Neural progenitor cell (in vitro differentiated cells): ENCODE measurements around the gene BLOC1S4. TPM values are rescaled to one million over a fixed set of nuclear protein-coding genes. Genes with fewer than 3 reads are reported as not detected.
A peak's percentile ranks its signal among the peaks of the same experiment; 100 is the strongest.

Source experiments
- DNase-seq: peaks from one replicate; pipeline ENCODE4 v3.0.0-alpha.2; 2016; ENCODE audit warnings: low spot score
- H2AFZ ChIP-seq: fragments of 200-600 bp; sonication (generic); replicated peaks from 2 replicates; pipeline ENCODE4 v1.6.1; 2016; ENCODE audit warnings: antibody characterized with exemption
- H3F3A ChIP-seq: fragments of 200-600 bp; sonication (generic); 2 replicates; pipeline ENCODE4 v1.6.1; 2016; ENCODE audit warnings: antibody characterized with exemption, low read depth
- H3K27ac ChIP-seq: fragments of 200-600 bp; sonication (generic); 2 replicates; pipeline ENCODE4 v1.5.1; 2016; ENCODE audit warnings: mild to moderate bottlenecking
- H3K27me3 ChIP-seq: fragments of 200-600 bp; sonication (generic); 2 replicates; pipeline ENCODE4 v1.6.1; 2016; ENCODE audit warnings: mild to moderate bottlenecking, moderate library complexity
- H3K36me3 ChIP-seq: fragments of 200-600 bp; sonication (generic); 2 replicates; pipeline ENCODE4 v1.5.1; 2016
- H3K4me1 ChIP-seq: fragments of 200-600 bp; sonication (generic); 2 replicates; pipeline ENCODE4 v1.6.1; 2016; ENCODE audit warnings: mixed run types
- H3K4me2 ChIP-seq: fragments of 200-600 bp; sonication (generic); 2 replicates; pipeline ENCODE4 v1.6.1; 2016
- H3K4me3 ChIP-seq: fragments of 200-600 bp; sonication (generic); 2 replicates; pipeline ENCODE4 v1.5.1; 2016
- H3K79me2 ChIP-seq: fragments of 200-600 bp; sonication (generic); 2 replicates; pipeline ENCODE4 v1.6.1; 2016; ENCODE audit warnings: low read depth
- H3K9ac ChIP-seq: fragments of 200-600 bp; sonication (generic); 2 replicates; pipeline ENCODE4 v1.6.1; 2016
- H3K9me3 ChIP-seq: fragments of 200-600 bp; sonication (generic); 2 replicates; pipeline ENCODE4 v1.5.1; 2016; ENCODE audit warnings: low read depth
- H4K20me1 ChIP-seq: fragments of 200-600 bp; sonication (generic); 2 replicates; pipeline ENCODE4 v1.6.1; 2016; ENCODE audit warnings: low read depth
- H3K27ac Mint-ChIP-seq: 3 replicates; pipeline ENCODE4 v1.8.0; 2021; ENCODE audit warnings: mixed read lengths
- H3K27me3 Mint-ChIP-seq: 2 replicates; pipeline ENCODE4 v1.8.0; 2022; ENCODE audit warnings: low read depth, mild to moderate bottlenecking, inconsistent platforms, moderate library complexity, mixed read lengths; ENCODE audit not compliant: insufficient read depth
- H3K36me3 Mint-ChIP-seq: 3 replicates; pipeline ENCODE4 v1.8.0; 2021; ENCODE audit warnings: mixed read lengths
- H3K4me1 Mint-ChIP-seq: 3 replicates; pipeline ENCODE4 v1.8.0; 2021; ENCODE audit warnings: mixed read lengths
- H3K4me3 Mint-ChIP-seq: 3 replicates; pipeline ENCODE4 v1.8.0; 2021; ENCODE audit warnings: mild to moderate bottlenecking, moderate library complexity, mixed read lengths
- H3K9me3 Mint-ChIP-seq: 3 replicates; pipeline ENCODE4 v1.8.0; 2020; ENCODE audit warnings: mixed read lengths
- CTCF ChIP-seq: fragments of 200-600 bp; sonication (generic); IDR thresholded peaks from 2 replicates; pipeline ENCODE4 v1.5.1; 2017; ENCODE audit warnings: antibody characterized with exemption, mild to moderate bottlenecking
- EZH2 ChIP-seq: fragments of 200-600 bp; sonication (generic); IDR thresholded peaks from 2 replicates; pipeline ENCODE4 v1.6.1; 2017; ENCODE audit warnings: antibody characterized with exemption, mild to moderate bottlenecking, moderate library complexity
- EZH2phosphoT487 ChIP-seq: fragments of 200-600 bp; sonication (generic); IDR thresholded peaks from 2 replicates; pipeline ENCODE4 v1.6.1; 2017; ENCODE audit warnings: antibody characterized with exemption
- total RNA-seq: library from RNA; depleted of rRNA; stranded (reverse); fragments of >200 nt; gene quantifications from 2 replicates; pipeline ENCODE4 v1.2.3, GENCODE V29; 2015; ENCODE audit warnings: low replicate concordance

Gene BLOC1S4
- total RNA-seq, 1 donor from 2014 or later: 10.5 TPM

- no peak overlapping the region for H3K4me3 ChIP-seq
- no peak for DNase-seq
- no peaks in the 10 kb centered on the region for H3K36me3 ChIP-seq
- peaks cover 17% of the 10 kb centered on the region for H3F3A ChIP-seq
- Mint-ChIP-seq H3K27ac (no peak overlapping the region), H3K4me1 (peaks cover 24% of the 10 kb centered on the region), H3K9me3 (no peaks in the 10 kb centered on the region), H3K4me3 (peak overlapping the region; percentile 48), H3K27me3 (peaks cover 4% of the 10 kb centered on the region), H3K36me3 (peaks cover 5% of the 10 kb centered on the region)
- H3K27me3 ChIP-seq: peaks cover 9% of the 10 kb centered on the region
- no peak for TF ChIP-seq EZH2
- no peak for TF ChIP-seq CTCF
- TF ChIP-seq EZH2phosphoT487: no peak
- peaks cover 24% of the 10 kb centered on the region for H4K20me1 ChIP-seq
- no peak overlapping the region for H3K4me2 ChIP-seq
- H3K79me2 ChIP-seq: peaks cover 25% of the 10 kb centered on the region
- no peak overlapping the region for H3K27ac ChIP-seq
- no peak overlapping the region for H2AFZ ChIP-seq
- no peak overlapping the region for H3K9ac ChIP-seq
- no peaks in the 10 kb centered on the region for H3K9me3 ChIP-seq
- H3K4me1 ChIP-seq: peaks cover 5% of the 10 kb centered on the region
These were observed 3.1 kb downstream of the BLOC1S4 start for GRCh38 chr4:6718932-6719610.

GRCh38 chr4:6719611-6720179, 3.7 kb downstream of the BLOC1S4 start:
- Histone ChIP-seq H4K20me1 (peaks cover 24% of the 10 kb centered on the region), H3K9me3 (no peaks in the 10 kb centered on the region), H3K9ac (no peak overlapping the region), H3K4me2 (no peak overlapping the region), H3K4me3 (no peak overlapping the region), H3F3A (peaks cover 17% of the 10 kb centered on the region), H3K36me3 (no peaks in the 10 kb centered on the region), H2AFZ (no peak overlapping the region), H3K79me2 (peaks cover 25% of the 10 kb centered on the region), H3K27ac (no peak overlapping the region), H3K4me1 (peaks cover 8% of the 10 kb centered on the region), H3K27me3 (peaks cover 3% of the 10 kb centered on the region)
- Mint-ChIP-seq H3K27ac (no peak overlapping the region), H3K36me3 (peaks cover 5% of the 10 kb centered on the region), H3K27me3 (peaks cover 7% of the 10 kb centered on the region), H3K9me3 (no peaks in the 10 kb centered on the region), H3K4me3 (no peak overlapping the region), H3K4me1 (peaks cover 30% of the 10 kb centered on the region)
- DNase-seq: no peak
- TF ChIP-seq EZH2 (no peak), CTCF (no peak), EZH2phosphoT487 (no peak)

- H3K36me3 Mint-ChIP-seq: peaks cover 5% of the 10 kb centered on the region
- no peak overlapping the region for H3K27ac ChIP-seq
- peaks cover 7% of the 10 kb centered on the region for H3K27me3 Mint-ChIP-seq
- no peak overlapping the region for H3K9ac ChIP-seq
- H3K9me3 ChIP-seq: no peaks in the 10 kb centered on the region
- no peak overlapping the region for H2AFZ ChIP-seq
- H3K79me2 ChIP-seq: peaks cover 25% of the 10 kb centered on the region
- no peaks in the 10 kb centered on the region for H3K9me3 Mint-ChIP-seq
- peaks cover 24% of the 10 kb centered on the region for H4K20me1 ChIP-seq
- no peak overlapping the region for H3K4me3 ChIP-seq
- H3K27me3 ChIP-seq: no peaks in the 10 kb centered on the region
- peaks cover 34% of the 10 kb centered on the region for H3K4me1 Mint-ChIP-seq
- no peak overlapping the region for H3K27ac Mint-ChIP-seq
- no peak overlapping the region for H3K4me2 ChIP-seq
- H3F3A ChIP-seq: peaks cover 18% of the 10 kb centered on the region
- TF ChIP-seq EZH2: no peak
- TF ChIP-seq CTCF: peak; percentile 96
- peaks cover 11% of the 10 kb centered on the region for H3K4me1 ChIP-seq
- H3K36me3 ChIP-seq: no peaks in the 10 kb centered on the region
- H3K4me3 Mint-ChIP-seq: peak overlapping the region; percentile 50
- peak; percentile 93 for DNase-seq
These were observed 4.3 kb downstream of the BLOC1S4 start for GRCh38 chr4:6720202-6720699.
